HG02759 (cell line): Measurements from ENCODE around the gene MACROD2.
A peak's percentile ranks its signal among the peaks of the same experiment; 100 is the strongest.
"Not testable (repeated sequence)": the region's sequence is repeated elsewhere in the genome, so short reads cannot be mapped to it uniquely, and the experiment has no call there.

Source experiments
- ATAC-seq: cut with Tn5 transposase; IDR thresholded peaks from one replicate; pipeline ENCODE4 v1.9.1; 2021; ENCODE audit warnings: mild to moderate bottlenecking, moderate library complexity; ENCODE audit not compliant: unreplicated experiment

MACROD2 gene

DNA sequence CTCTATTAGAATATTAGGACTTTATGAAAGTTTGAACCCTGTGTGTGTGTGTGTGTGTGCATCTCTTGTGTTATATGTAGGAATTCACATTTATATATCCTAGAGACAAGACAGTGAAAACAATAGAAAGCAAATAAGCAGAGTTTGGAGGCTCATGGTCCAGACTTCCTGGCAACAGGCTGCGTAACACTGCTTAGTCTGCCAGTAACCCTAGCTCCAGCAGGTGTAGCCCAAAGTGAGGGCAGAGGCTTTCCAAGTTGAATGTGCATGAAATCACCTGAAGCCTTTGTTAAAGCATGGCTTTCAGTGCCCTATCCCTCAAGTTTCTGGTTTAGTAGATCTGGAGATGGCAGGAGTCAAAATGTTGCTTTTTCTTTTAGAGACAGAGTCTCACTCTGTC lies 2008.0 kb downstream of the MACROD2 start:
- ATAC-seq: no peak

DNA sequence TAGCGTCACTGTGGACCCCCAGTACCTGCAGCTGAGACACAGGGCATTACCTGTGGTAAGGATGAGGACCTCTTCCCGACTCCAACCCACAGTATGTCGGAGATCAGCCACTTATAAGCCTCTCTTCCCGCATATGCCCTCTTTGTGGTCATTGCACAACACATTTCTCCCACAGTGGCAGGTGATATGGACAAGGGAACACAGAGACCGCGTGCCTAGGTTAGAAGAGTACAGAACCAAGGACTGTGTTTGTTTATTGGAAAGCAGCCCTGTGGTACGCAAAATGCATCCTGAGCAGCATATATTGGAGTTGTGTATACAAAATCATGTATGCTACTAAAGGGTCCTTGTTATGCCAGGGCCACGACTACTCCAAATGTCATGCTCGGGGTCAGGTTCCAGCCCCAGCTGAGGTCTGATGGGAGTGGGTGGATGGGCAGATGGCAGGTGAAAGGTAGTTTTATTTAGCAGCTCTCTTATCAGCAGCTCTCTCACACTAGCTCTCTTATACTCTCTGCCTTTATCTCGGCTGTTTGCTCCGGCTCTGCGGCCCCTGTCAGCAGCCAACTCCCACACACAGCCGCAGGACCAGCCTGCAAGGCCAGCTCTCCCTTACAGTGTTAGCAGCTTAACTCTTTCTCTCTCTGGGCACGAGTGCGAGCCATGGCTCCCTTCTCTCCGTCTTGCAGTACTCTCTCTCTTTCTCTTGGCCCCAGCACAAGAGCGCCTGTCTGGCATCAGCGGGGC lies 2009.0 kb downstream of the MACROD2 start:
- no peak for ATAC-seq

DNA sequence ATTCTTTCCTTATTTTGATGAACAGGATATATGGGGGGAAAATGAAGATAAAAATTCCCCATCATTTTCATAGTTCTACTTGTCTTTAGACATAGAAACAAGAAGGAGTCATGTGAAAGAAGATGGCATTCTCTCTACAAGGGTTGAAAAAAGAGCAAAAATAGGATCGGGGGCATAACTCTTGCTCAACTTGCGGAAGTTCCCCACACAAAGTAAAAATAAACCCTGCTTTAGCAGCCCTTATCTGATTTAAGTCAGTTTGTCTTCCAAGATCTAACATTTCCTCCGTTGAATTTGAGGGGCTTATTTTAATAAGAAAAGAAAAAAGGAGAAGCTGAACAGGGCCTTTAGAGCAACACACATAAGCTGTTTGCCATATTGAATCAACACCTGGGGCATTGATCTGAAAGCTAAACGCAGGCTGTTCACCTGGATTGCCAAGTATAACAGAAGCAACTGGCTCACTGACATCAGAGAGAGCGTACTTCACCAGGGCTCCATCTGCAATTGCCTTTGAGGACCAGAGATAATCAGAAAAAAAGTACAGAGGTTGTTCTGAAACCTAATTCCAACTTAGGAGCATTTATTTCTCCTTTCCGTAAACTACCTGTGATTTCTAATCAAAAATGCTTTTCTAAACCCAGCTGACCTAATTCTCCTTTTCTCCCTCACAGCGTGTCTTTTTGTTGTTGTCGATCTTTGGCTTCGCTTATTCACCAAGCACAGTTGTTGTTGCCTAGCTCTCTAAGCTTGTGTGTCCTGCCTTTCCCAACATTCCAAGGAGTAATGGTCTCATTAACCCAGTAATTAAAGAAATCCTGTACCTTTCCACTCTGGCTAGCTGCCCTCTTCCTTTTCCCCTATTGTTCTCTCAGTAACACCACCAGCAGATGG lies 2010.0 kb downstream of the MACROD2 start:
- no peak for ATAC-seq

DNA sequence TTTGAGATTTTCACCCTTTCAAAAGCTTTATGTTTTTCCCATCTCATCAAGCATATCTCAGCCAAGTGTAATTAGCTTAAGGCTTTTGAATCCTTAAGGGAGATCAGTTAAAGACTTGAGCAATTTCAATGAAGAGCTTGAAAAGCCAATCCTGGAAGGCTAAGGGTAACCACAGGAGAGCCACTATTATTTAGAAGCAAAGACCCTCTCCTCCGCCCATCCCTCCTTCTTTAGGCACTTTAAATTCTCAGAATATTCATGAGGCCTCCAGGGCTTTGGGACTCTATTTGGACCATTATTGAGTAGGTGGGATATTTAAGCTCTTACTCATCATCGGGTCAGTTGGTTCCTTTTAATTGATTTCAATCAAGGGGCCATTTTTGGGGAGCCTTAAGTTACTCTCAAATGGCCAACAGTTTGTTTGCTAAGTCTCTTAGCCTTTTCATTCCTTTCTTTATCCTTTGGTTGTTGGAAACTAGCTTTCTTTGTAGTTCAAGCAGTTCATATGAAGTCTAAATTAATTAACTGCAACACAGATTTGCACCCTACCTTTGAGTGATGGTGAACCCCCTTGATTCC lies 2010.7 kb downstream of the MACROD2 start:
- ATAC-seq: no peak

DNA sequence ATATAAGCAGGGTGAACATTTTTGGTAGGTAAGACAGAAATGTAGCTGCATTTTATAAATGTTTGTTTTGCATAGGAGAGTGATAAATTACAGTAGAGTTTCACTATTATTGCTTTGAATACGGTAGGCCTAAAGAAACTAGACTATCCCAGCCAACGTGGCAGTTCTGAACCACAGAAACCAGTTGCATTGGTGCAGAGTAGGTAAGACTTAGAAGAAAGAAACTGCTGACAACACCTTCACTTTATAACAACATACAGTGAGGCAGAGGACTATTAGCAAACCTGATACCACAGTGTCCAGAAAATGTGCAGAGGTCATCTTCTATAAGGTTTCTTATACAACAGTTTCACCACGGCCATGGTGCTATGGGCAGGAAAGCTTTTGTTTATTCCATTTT lies 2011.8 kb downstream of the MACROD2 start:
- peak; percentile 92 for ATAC-seq

DNA sequence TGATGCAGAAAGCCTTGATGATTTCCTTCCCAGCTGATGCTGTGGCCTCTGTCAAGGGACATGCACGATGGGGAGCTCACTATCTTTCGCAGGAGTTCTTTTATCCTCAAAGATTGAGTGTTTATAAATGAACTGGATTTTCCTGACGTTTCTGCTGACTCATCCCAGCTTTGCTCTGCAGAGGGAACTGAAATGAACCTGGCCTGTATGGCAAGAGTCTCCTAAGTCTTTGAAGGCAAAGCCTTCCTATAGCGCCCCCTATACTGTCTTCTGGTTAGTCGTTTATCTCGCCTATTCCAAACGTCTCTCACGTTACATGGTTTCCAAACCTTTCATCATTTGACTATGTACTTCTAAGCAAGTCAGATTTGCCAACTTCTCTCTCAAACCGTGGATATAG lies 2012.6 kb downstream of the MACROD2 start:
- ATAC-seq: no peak

DNA sequence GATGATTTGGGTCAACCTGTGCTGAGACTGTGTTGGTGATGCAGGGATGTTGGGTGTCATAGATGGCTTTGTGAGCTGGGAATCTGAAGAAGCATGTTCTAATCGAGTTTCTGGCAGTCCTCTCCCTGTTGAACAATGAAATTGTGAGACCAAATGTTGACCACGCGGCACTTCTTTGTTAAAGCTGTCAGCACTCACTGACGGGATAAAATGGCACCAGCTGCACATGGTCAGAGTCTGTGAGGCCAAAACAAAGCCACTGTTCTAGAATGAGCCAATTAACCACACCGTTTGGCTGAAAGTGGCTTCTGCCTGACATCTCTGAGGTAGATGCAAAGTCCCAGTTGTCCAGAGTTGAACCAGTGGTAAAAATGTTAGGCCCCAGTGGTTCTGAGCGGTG lies 2015.7 kb downstream of the MACROD2 start:
- ATAC-seq: no peak

DNA sequence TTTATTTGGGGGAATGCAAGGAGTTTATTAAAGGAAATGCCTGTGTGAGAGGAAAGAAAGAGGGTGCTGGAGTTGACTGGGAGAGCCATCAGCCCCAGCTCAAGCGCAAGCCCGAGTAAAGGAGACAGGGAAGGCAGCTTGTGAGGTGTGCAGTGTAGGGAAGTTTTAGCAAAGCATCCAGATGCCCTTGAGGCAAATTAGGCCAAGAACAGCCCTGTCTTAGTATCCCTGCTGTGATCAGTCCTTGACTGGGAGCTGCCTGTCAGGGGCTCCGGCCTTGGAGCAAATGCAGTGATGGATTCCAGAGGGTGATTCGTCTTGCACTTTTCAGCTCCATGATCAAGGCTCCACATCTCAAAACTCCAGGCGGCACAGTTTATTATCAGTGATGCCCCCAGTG lies 2016.2 kb downstream of the MACROD2 start:
- no peak for ATAC-seq

DNA sequence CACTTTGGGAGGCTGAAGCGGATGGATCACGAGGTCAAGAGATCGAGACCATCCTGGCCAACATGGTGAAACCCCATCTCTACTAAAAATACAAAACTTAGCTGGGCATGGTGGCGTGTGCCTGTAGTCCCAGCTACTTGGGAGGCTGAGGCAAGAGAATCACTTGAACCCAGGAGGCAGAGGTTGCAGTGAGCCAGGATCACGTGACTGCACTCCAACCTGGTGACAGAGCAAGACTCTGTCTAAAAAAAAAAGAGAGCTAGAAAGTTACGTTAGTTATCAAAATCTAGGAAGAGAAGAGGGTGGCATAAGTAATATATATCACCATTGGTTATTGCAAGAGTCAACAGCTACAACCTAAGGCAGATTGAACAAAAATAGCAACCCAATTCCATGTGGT lies 2017.6 kb downstream of the MACROD2 start:
- ATAC-seq: not testable (repeated sequence)

DNA sequence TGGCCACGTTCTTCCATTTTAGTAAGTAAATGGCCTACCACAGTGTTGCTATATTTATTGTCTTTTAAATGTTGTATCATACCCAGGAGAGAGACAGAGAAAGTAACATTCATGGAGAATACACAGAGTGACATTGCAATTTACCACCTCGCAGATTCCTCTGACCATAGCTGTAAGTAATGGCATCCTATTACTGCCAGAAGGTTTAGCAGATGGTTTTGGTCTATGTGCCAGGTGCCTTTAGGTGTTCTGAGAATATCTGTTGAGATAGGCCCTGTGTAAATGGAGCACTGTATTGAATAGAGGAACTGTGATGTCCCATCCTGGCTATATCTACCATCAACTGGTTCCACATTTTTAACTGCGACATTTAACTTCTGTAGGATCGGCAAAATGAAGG lies 2018.3 kb downstream of the MACROD2 start:
- ATAC-seq: no peak

DNA sequence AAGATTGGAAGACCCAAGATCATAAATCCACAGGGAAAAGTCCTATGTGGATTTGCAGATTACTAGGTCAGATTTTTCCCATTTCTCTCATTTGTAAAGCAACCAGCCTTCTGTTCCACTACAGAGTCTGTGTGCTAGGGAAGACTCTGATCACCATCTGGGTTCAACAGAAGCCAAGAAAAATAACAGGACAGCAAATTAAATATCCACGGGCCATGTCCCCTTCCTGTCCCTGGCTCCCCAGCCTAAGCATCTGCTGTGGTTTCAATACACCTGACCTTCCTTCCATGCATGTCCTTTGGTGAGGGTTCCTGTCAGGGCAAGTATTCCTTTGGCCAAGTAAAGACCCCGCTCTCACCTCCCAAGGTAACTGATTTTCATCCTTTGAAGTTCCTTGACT lies 2019.1 kb downstream of the MACROD2 start:
- ATAC-seq: no peak

DNA sequence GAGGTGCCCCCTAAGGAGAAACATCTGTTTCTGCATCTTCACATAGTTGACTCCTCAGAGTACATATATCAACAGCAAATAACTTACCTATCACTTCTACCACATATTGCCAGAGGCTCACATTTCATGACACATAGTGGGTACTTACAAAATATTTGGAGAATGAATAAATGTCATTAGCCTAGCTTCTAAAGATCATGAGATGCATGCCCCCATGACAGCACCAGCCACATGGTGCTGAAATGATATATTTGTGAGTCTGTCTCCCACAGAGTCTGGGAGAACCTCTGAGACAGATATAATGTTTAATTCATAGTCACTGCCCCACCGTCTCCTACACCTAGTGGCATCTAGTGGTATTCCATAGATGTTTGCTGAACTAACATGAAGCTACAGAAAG lies 2022.3 kb downstream of the MACROD2 start:
- ATAC-seq: no peak

DNA sequence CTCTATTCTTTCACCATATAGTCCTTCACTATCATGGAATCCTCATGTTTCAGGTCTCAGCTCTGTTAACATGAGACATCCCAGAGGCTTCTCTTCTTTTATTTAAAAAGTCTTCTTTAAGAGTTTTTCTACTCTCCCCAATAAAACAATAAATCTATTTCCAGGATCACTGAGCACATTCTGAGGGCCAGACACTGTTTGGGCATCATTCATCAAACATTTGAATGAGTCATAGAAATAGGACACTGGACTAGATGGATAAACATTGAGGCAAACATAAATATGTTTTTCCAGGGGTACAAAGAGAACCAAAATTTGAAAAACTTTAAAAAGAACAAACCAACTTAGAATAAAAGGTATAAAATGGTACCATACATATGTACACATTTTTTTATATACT lies 2023.6 kb downstream of the MACROD2 start:
- ATAC-seq: no peak

DNA sequence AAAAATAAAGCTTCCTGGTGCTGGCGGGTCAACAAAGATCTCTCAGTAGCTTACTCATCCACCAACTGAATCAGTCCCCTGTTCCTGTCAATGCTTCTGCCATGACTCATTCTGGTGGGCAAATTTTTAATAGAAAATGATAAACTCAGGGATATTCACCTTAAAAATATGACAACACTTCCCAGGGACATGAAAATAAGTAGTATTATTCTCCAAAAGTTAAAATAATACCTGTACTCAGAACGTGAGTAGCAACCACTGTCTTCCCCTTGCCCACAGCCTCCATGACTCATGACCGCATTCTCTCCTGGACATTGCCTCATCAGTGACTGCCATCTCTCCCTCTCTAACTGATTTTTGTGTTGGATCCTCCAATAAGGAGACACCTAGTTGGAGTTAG lies 2025.7 kb downstream of the MACROD2 start:
- ATAC-seq: no peak

DNA sequence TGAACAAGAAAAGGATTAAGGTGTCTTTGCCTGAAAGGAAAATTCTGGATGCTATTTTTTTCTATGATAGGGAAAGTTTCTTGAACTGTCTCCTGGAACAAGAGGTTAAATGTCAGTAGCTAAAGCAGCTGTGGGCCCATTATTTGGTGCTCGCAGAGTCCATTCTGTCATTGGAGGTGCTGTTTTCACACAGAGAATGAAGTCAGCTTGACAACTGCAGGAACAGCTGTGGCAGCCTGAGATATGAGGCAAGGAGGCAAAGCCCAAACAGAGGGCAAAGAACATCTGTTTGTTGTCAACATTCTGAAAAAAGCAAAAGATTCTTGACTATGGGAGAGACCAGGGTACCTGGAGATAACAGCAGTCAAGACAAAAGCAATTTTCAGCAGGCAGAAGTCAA lies 2029.8 kb downstream of the MACROD2 start:
- no peak for ATAC-seq

DNA sequence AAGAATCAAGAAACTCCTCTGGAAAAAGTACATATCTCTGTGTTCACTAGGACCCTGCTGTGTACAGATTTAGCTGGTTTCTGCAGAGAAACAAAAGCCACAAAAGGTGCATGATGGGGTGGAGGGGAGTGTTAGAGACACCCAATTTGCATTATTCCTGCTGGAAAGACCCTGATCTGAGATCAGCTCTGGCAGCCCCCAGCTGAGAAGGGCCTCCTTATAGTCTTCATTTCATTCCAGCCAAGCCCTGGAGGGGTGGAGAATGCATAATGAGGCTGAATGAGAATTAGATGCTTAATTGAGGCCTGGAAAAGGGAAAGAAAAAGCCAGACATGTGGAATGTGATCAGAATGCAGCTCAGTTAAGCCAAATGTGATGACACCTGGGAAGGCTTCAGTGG lies 2032.4 kb downstream of the MACROD2 start:
- no peak for ATAC-seq

DNA sequence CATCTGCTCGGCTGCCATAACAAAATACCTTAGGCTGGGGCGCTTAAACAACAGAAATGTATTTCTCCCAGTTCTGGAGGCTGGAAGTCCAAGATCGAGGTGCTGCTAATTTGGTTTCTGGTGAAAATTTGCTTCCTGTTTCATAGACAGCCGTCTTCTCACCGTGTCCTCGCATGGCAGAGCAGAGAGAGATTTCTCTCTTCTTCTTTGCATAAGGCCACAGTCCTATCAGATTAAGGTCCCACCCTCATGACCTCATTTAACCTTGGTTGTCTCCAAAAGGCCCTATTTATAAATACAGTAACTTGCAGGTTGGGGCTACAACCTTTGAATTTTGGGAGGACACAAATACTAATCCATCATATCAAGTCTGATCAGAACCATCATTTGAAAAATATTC lies 2033.6 kb downstream of the MACROD2 start:
- ATAC-seq: peak; percentile 67

DNA sequence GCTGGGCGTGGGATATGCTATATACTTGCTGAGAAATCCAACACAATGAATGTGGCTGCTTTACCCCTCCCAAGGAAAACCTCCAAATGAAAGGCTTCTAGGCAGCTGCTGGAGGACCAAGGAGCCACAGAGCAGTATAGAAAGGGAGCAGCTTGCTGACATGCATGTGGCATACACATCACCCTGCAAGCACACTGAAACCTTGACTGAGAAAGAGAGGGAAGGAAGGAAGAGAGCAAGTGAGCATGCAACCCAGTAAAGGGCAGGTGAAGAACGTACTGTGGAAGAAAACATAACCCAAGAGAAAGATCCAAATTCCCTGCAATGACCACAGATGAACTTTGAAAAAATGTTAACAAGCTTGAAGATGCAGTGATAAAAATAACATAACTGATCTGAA lies 2034.9 kb downstream of the MACROD2 start:
- no peak for ATAC-seq

DNA sequence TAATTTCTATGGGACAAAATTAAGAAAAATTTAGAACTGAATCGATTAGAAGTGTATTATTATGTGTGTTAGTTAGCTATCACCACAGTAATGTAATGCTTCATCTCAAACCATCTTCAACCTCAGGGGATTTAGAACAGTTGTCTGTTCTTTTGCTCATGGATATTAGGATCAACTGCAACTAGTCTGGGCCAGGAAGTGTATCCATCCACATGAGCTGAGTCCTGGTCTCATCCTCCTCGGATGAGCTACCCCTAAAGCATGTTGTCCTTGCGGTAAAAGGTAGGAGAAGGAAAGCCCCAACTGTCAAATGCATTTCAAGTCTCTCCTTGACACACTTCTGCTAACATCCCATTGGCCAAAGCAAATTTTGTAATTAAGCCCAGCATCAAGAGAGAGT lies 2040.3 kb downstream of the MACROD2 start:
- no peak for ATAC-seq

DNA sequence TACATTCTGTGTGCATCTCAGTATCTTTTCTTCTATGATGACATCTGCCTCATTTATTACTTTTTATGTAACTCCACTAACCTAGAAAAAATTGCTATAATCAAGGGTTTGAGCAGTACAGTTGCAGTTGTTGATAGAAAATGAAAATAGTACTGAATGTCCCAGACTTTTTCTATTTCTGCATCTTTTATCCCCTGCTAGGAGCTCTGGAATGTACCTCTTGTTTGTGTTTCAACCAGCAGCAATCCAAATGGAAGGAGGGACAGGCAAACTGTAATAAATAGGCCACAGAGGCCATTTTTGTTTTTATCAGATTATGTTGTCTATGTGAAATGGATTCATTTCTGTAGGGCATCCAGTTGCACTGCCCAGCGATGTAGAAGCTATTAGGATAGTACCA lies 2041.0 kb downstream of the MACROD2 start:
- ATAC-seq: no peak

DNA sequence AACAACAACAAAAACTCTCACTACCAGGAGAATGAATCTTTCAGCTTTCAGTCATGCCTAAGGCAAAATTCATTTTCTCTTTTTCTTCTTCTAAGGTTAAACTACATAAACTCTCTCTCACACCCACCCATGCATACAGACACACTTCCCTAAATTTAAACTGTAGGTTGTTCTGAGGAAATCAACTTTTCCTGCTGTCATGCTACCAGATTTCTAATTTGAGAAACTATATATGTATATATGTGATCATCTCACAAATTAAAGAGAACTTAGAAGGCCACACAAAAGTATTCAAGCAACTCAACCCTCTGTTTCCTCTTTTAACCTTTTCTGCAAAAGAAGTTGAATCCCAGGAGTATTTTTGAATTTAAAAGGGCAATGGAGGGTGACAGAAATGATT lies 2045.4 kb downstream of the MACROD2 start:
- no peak for ATAC-seq

DNA sequence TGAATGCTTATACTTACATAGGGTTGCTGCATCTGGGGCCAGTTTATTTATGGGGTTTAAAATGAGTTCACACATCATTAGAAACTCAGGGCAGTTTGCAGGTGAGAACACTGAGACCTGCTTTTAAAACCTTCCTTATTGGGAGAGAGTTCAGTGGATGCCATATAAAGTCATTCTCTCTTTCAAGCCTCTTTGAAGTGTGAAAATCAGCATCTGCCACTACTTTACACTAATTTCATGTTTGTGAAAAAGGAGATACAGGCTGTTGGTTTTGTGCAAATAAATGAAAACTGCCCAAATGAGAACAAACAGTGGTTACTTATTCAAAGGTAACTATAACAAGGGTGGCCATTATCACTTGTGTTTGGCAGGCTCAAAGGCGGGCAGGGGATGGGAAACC lies 2047.4 kb downstream of the MACROD2 start:
- no peak for ATAC-seq
